Osteocyte (in vitro differentiated cells): ENCODE results near the gene GMEB2. TPM values are rescaled to one million over a fixed set of nuclear protein-coding genes. Genes with fewer than 3 reads are reported as not detected.

Source experiments
- DNase-seq: peaks from one replicate; pipeline ENCODE4 v3.0.0; 2021; ENCODE audit warnings: mixed read lengths; ENCODE audit not compliant: unreplicated experiment; ENCODE audit errors: extremely low spot score
- H3K27ac Mint-ChIP-seq: one replicate; pipeline ENCODE4 v1.8.0; 2021; ENCODE audit warnings: mild to moderate bottlenecking, mixed read lengths; ENCODE audit not compliant: unreplicated experiment
- H3K27me3 Mint-ChIP-seq: one replicate; pipeline ENCODE4 v1.8.0; 2021; ENCODE audit warnings: mixed read lengths; ENCODE audit not compliant: unreplicated experiment
- H3K36me3 Mint-ChIP-seq: one replicate; pipeline ENCODE4 v1.8.0; 2021; ENCODE audit warnings: mixed read lengths; ENCODE audit not compliant: unreplicated experiment
- H3K4me1 Mint-ChIP-seq: one replicate; pipeline ENCODE4 v1.8.0; 2021; ENCODE audit warnings: mixed read lengths; ENCODE audit not compliant: unreplicated experiment
- H3K4me3 Mint-ChIP-seq: one replicate; pipeline ENCODE4 v1.8.0; 2021; ENCODE audit warnings: mild to moderate bottlenecking, moderate library complexity, mixed read lengths; ENCODE audit not compliant: unreplicated experiment
- H3K9me3 Mint-ChIP-seq: one replicate; pipeline ENCODE4 v1.8.0; 2021; ENCODE audit warnings: mixed read lengths; ENCODE audit not compliant: unreplicated experiment
- CTCF ChIP-seq: fragments of 200-600 bp; sonication (generic); IDR thresholded peaks from 2 replicates; pipeline ENCODE4 v1.5.0; 2021; ENCODE audit warnings: antibody characterized with exemption, mild to moderate bottlenecking, moderate library complexity
- total RNA-seq: library from RNA; stranded (reverse); gene quantifications from 2 replicates; pipeline ENCODE4 v1.2.1, GENCODE V29; 2021

The GMEB2 gene
- total RNA-seq, 1 donor from 2014 or later: 12.1 TPM

- H3K9me3 Mint-ChIP-seq: no peaks in the 10 kb centered on the region
- no peaks in the 10 kb centered on the region for H3K27me3 Mint-ChIP-seq
- peaks cover 20% of the 10 kb centered on the region for H3K36me3 Mint-ChIP-seq
- H3K4me1 Mint-ChIP-seq: no peaks in the 10 kb centered on the region
- no peak for TF ChIP-seq CTCF
- no peak for DNase-seq
- H3K27ac Mint-ChIP-seq: no peak overlapping the region
- H3K4me3 Mint-ChIP-seq: no peak overlapping the region
Measured at GRCh38 chr20:63590218-63591146, 36.4 kb downstream of the GMEB2 start.

GRCh38 chr20:63589261-63590217 is 37.4 kb downstream of the GMEB2 start:
- no peaks in the 10 kb centered on the region for H3K4me1 Mint-ChIP-seq
- no peak overlapping the region for H3K4me3 Mint-ChIP-seq
- DNase-seq: no peak
- H3K27me3 Mint-ChIP-seq: no peaks in the 10 kb centered on the region
- H3K9me3 Mint-ChIP-seq: no peaks in the 10 kb centered on the region
- peaks cover 16% of the 10 kb centered on the region for H3K36me3 Mint-ChIP-seq
- TF ChIP-seq CTCF: no peak
- no peak overlapping the region for H3K27ac Mint-ChIP-seq

- no peaks in the 10 kb centered on the region for H3K9me3 Mint-ChIP-seq
- H3K36me3 Mint-ChIP-seq: peaks cover 16% of the 10 kb centered on the region
- TF ChIP-seq CTCF: no peak
- no peak overlapping the region for H3K4me3 Mint-ChIP-seq
- H3K4me1 Mint-ChIP-seq: no peaks in the 10 kb centered on the region
- no peak overlapping the region for H3K27ac Mint-ChIP-seq
- no peak for DNase-seq
- H3K27me3 Mint-ChIP-seq: no peaks in the 10 kb centered on the region
Measured at GRCh38 chr20:63588641-63589041, 38.3 kb downstream of the GMEB2 start.

GRCh38 chr20:63587776-63588591 is 38.9 kb downstream of the GMEB2 start:
- no peak overlapping the region for H3K4me3 Mint-ChIP-seq
- H3K36me3 Mint-ChIP-seq: peaks cover 10% of the 10 kb centered on the region
- no peaks in the 10 kb centered on the region for H3K27me3 Mint-ChIP-seq
- TF ChIP-seq CTCF: no peak
- no peaks in the 10 kb centered on the region for H3K9me3 Mint-ChIP-seq
- peaks cover 2% of the 10 kb centered on the region for H3K4me1 Mint-ChIP-seq
- no peak overlapping the region for H3K27ac Mint-ChIP-seq
- no peak for DNase-seq
